GM12872 (cell line): ENCODE data around the gene SLC27A5.

ENCODE experiments used
- CTCF ChIP-seq: IDR thresholded peaks from 3 replicates; pipeline ENCODE4 v1.5.1; 2011; ENCODE audit warnings: low read depth, mild to moderate bottlenecking, low read length, moderate library complexity; ENCODE audit not compliant: insufficient read depth

Gene SLC27A5

GRCh38 chr19:58498316-58499020 lies 13.3 kb downstream of the SLC27A5 start:
- no peak for TF ChIP-seq CTCF

- no peak for TF ChIP-seq CTCF
Measured at GRCh38 chr19:58497634-58498170, 14.1 kb downstream of the SLC27A5 start.

GRCh38 chr19:58492265-58492664 lies 19.5 kb downstream of the SLC27A5 start:
- TF ChIP-seq CTCF = no peak

- TF ChIP-seq CTCF = no peak
Measured at GRCh38 chr19:58491393-58491792, 20.4 kb downstream of the SLC27A5 start.

GRCh38 chr19:58484349-58484748 lies 27.4 kb downstream of the SLC27A5 start:
- TF ChIP-seq CTCF = 0 out of 3 replicates have a peak, but pooled peaks have one; percentile 12

- TF ChIP-seq CTCF = no peak
Measured at GRCh38 chr19:58483776-58484175, 28.0 kb downstream of the SLC27A5 start.

- no peak for TF ChIP-seq CTCF
Measured at GRCh38 chr19:58482372-58482771, 29.4 kb downstream of the SLC27A5 start.
